ENCODE data around the gene TRPM5. TPM values are rescaled to one million over a fixed set of nuclear protein-coding genes. Genes with fewer than 3 reads are reported as not detected.

The TRPM5 gene
- total and polyA plus RNA-seq, 2 of the 4 experiments (the other 2 are of a cell fraction): not detected

DNA sequence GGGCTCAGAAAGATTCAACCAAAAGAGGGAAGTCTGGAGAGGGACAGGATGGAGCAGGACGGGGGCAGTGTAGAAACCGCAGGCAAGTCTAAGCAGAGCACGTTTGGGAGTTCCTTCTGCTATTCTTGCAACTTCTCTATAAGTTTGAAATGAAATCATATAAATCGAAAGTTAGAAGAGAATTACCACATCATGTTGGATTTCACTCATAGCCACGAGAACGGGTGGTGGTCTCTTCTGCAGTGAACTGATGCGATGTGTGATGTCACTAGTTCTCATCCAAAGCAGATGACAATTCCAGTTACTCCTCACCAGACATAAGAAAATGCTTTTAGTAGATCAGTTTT lies 36.5 kb upstream of the TRPM5 start:
- DNase-seq (no peak), ATAC-seq (ENCODE audit: low read depth) (no peak)
- H4K8ac ChIP-seq (ENCODE audit: low read depth in 2 of 2, low read length in 2 of 2): no peak overlapping the region
- no peaks in the 10 kb centered on the region for H3K9me1 ChIP-seq (ENCODE audit: insufficient read depth, low read length)
- H3K18ac ChIP-seq (ENCODE audit: low read depth, low read length): no peak overlapping the region
- in situ Hi-C loops (cut with MboI; ENCODE audit: low sequenced_read_pairs) (no loop called here), dilution Hi-C loops (cut with HindIII; ENCODE audit: low sequenced_read_pairs, unreplicated experiment) (no loop called here), intact Hi-C loops (cut with micrococcal nuclease) (no loop called here)
- no CpG with 5 or more reads among the region's 7 CpGs for WGBS, 2 experiments (ENCODE audit: extremely low coverage in 2 of 2, insufficient read length in 1 of 2)
- H3K9ac ChIP-seq (ENCODE audit: low read depth, low read length): no peak overlapping the region
- no peak overlapping the region for H2BK5ac ChIP-seq (ENCODE audit: low read depth, low read length, poor library complexity, severe bottlenecking)
- H3K23ac ChIP-seq (ENCODE audit: low read depth, low read length): no peak overlapping the region
- H3K14ac ChIP-seq (replicated peaks; ENCODE audit: low read depth, low read length): no peak overlapping the region
- no peak overlapping the region for H3K4me3 ChIP-seq (ENCODE audit: insufficient read depth, low read depth, low read length)
- ChIA-PET CTCF (no interaction called here), POLR2A (ENCODE audit: unreplicated experiment) (no interaction called here)
- H3K27me3 ChIP-seq (ENCODE audit: control insufficient read depth, insufficient read depth, low read length): peaks cover 29% of the 10 kb centered on the region
- no peaks in the 10 kb centered on the region for H3K36me3 ChIP-seq (ENCODE audit: control insufficient read depth, insufficient read depth, low read length)
- no peak overlapping the region for H2AK9ac ChIP-seq (replicated peaks; ENCODE audit: low read depth, low read length, poor library complexity)
- H3K4ac ChIP-seq (ENCODE audit: low read depth, low read length): no peak overlapping the region
- no peak overlapping the region for H3K4me2 ChIP-seq (ENCODE audit: low read depth, low read length)
- no peak overlapping the region for H4K5ac ChIP-seq (ENCODE audit: low read depth, low read length)
- no peak overlapping the region for H2AK5ac ChIP-seq (ENCODE audit: low read depth, low read length)
- no peaks in the 10 kb centered on the region for H3K4me1 ChIP-seq (ENCODE audit: control insufficient read depth, insufficient read depth, low read length)
- H3K9me3 ChIP-seq (ENCODE audit: control insufficient read depth, insufficient read depth, low read length): no peaks in the 10 kb centered on the region
- TF ChIP-seq, protein P1, sequence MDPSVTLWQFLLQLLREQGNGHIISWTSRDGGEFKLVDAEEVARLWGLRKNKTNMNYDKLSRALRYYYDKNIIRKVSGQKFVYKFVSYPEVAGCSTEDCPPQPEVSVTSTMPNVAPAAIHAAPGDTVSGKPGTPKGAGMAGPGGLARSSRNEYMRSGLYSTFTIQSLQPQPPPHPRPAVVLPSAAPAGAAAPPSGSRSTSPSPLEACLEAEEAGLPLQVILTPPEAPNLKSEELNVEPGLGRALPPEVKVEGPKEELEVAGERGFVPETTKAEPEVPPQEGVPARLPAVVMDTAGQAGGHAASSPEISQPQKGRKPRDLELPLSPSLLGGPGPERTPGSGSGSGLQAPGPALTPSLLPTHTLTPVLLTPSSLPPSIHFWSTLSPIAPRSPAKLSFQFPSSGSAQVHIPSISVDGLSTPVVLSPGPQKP (IDR thresholded peaks at IDR 0.05; ENCODE audit: borderline replicate concordance, low read depth, low read length): no peak
- TF ChIP-seq MAZ (IDR thresholded peaks at IDR 0.05; ENCODE audit: borderline replicate concordance, low read depth, low read length): no peak
- no peak for TF ChIP-seq FOS (IDR thresholded peaks at IDR 0.05; ENCODE audit: low read depth, low read length)
- no peak for TF ChIP-seq BHLHE40 (IDR thresholded peaks at IDR 0.05; ENCODE audit: low read depth, low read length)
- no peak for TF ChIP-seq MXI1 (IDR thresholded peaks at IDR 0.05; ENCODE audit: borderline replicate concordance, low read depth, low read length)
- no peak for TF ChIP-seq SMC3 (IDR thresholded peaks at IDR 0.05; ENCODE audit: low read depth, low read length)
- no peak for TF ChIP-seq CEBPB (IDR thresholded peaks at IDR 0.05; ENCODE audit: low read depth, low read length)
- TF ChIP-seq MAFK (IDR thresholded peaks at IDR 0.05; ENCODE audit: low read depth, low read length): no peak
- no peak for TF ChIP-seq RCOR1 (IDR thresholded peaks at IDR 0.05; ENCODE audit: insufficient replicate concordance, low read length)
- TF ChIP-seq POLR2A (IDR thresholded peaks at IDR 0.05; ENCODE audit: low read depth, low read length): no peak
- no peak for TF ChIP-seq RAD21 (IDR thresholded peaks at IDR 0.05; ENCODE audit: low read length)
- TF ChIP-seq NFE2L2 (IDR thresholded peaks at IDR 0.05; ENCODE audit: low read depth, low read length): no peak
- TF ChIP-seq CHD1 (IDR thresholded peaks at IDR 0.05; ENCODE audit: low read depth, low read length): no peak
- TF ChIP-seq, protein P2, sequence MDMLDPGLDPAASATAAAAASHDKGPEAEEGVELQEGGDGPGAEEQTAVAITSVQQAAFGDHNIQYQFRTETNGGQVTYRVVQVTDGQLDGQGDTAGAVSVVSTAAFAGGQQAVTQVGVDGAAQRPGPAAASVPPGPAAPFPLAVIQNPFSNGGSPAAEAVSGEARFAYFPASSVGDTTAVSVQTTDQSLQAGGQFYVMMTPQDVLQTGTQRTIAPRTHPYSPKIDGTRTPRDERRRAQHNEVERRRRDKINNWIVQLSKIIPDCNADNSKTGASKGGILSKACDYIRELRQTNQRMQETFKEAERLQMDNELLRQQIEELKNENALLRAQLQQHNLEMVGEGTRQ (IDR thresholded peaks at IDR 0.05; ENCODE audit: low read depth, low read length): no peak
- H4K20me1 ChIP-seq (ENCODE audit: insufficient read depth, low read length): no peaks in the 10 kb centered on the region
- H2BK15ac ChIP-seq (ENCODE audit: low read depth, low read length): no peak overlapping the region
- no TSS peak for BruUV-seq (replicated peaks)
- H2BK120ac ChIP-seq (ENCODE audit: low read depth, low read length): no peak overlapping the region
- no peak overlapping the region for H3K56ac ChIP-seq (ENCODE audit: extremely low read depth, insufficient read depth, low read length)
- no peaks in the 10 kb centered on the region for H3K79me1 ChIP-seq (ENCODE audit: low read depth in 1 of 2, low read length in 2 of 2)
- no peak overlapping the region for H3K27ac ChIP-seq (ENCODE audit: insufficient read depth, low read length)
- no peak overlapping the region for H2BK20ac ChIP-seq (ENCODE audit: low read depth, low read length)
- H4K91ac ChIP-seq (ENCODE audit: insufficient read depth, low read depth, low read length): no peak overlapping the region
- no peak overlapping the region for H2AFZ ChIP-seq (replicated peaks; ENCODE audit: low read length, poor library complexity)
